OCI-M2 (cell line): ENCODE data around the gene NACC1.

ENCODE experiments used
- DNase-seq: peaks from one replicate; lab custom pipeline; 2025; ENCODE audit not compliant: unreplicated experiment; lab: John Stamatoyannopoulos, UW

NACC1 gene

GRCh38 chr19:13118424-13119193, 545 bp downstream of the NACC1 start:
- DNase-seq: no peak

DNA sequence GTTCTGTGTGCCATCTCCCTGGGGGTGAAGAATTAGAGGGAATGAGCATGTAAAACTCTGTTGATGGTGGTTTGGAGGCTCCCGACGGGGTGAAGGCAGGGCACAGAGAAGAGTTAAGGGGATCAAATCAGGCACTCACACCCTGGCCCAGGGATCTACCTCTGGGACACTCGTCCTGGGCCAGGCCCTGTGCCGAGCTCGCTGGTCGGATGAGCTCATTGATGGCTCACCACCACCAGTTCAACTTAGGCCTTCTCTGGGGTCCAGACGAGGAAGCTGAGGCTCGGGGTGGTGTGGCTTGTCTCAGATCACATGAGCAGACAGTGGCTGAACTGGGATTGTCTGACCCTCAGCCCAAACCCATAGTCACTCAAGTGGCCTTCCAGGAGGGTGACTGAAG, 1.6 kb downstream of the NACC1 start:
- DNase-seq: no peak

DNA sequence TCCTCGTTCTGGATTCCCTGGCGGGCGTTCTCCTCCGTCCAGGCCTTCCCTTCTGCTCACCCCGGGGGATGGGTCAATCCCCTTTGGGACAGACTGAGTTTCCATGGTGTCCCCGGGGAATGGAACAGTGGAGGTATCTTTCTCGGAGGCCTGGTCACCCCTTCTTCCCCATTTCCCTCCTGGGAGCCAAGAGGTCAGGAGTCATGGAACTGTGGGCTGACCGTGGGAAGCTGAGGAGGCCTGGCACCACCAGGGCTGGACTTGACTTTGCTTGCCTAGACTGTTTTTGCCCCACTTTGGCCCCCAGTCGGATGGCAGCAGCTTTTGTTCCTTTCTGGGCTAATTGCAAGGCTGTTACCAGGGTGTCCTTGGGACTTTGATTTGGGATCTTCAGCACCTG, 2.0 kb downstream of the NACC1 start:
- no peak for DNase-seq

GRCh38 chr19:13120817-13121216, 2.8 kb downstream of the NACC1 start:
- DNase-seq: no peak

DNA sequence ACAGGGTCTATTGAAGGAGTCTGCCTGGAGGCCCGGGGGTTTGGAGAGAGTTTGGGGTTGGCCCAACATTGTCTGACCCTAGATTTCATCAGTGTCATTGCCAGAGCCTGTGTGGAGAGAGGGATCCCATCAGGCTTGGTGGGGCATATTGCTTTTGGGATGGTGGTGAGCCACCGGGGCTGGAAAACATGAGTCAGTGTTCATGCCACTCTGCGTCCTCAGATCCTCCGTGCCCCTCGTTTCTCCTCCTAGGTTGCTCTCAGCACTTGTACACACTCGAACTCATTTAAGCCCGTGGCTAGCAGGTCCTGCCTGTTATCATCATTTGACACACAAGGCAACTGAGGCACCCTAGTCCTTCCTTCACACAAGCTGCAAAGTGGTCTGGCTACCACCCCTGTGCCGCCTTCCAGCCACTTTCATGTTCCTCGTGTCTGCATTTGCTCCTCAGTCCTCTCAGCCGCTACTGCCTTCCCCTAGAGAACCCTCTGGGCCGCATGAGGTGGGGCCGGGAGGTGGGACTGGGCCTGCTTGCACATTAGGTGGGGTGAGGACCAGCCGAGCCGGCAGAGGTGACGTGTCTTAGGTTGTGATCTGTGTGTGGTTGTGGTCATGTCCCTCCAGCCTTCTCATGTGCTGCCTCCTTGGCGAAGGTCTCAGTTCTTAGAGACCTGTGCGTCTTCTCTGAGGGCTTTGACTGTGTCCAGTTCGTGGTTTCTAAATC, 3.6 kb downstream of the NACC1 start:
- no peak for DNase-seq

GRCh38 chr19:13122275-13122878, 4.3 kb downstream of the NACC1 start:
- DNase-seq: no peak

DNA sequence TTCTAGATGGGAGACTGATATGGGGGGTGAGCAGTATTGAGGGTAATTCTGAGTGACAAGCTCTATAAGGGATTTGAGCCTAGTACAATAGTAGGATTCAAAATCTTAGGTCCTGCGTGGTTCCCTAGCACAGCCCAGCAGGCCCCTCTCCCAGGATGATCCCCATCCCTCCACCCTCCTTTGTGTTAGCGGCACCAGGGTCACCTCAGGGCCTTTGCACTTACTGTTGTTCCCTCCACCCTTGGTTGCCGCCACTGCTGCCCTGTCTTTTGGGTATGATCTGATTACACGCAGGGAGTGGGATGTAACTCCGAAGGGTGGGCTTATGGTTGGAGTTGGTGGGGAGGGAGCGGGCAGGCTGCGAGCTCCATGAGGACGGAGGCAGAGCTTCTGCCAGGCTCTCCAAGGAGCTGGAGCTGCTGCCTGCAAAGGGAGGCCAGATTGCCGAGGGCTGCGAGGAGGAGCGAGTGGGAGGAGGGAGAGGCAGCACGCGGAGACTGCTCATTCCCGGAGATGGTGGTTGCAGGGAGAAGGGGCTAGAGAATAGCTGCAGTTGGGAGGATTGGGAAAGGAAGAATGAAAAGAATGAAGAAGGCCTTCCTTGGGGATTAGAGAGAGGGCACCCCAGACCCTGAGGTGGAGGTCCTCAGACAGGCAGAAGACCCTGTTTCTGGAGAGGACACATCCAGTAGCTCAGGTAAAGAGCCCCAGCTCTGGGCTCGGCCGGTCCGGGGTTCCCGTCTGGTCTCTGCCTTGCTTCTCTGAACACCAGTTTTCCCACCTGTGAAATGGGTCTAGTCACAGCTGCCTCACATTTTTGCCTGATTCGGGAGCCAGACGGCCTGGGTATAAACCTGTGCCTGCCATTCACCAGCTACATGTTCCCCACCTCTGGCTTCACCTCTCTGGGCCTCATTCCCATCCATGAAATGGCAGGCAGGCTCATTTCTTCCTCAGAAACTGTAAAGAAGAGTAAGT, 5.2 kb downstream of the NACC1 start:
- DNase-seq: no peak

GRCh38 chr19:13127051-13127450, 9.0 kb downstream of the NACC1 start:
- no peak for DNase-seq

- no peak for DNase-seq
These were observed 9.9 kb downstream of the NACC1 start for GRCh38 chr19:13127811-13128575.

GRCh38 chr19:13128583-13128982, 10.5 kb downstream of the NACC1 start:
- no peak for DNase-seq

GRCh38 chr19:13129384-13129783, 11.3 kb downstream of the NACC1 start:
- no peak for DNase-seq

- DNase-seq: no peak
These were observed 12.9 kb downstream of the NACC1 start for GRCh38 chr19:13130886-13131490.

DNA sequence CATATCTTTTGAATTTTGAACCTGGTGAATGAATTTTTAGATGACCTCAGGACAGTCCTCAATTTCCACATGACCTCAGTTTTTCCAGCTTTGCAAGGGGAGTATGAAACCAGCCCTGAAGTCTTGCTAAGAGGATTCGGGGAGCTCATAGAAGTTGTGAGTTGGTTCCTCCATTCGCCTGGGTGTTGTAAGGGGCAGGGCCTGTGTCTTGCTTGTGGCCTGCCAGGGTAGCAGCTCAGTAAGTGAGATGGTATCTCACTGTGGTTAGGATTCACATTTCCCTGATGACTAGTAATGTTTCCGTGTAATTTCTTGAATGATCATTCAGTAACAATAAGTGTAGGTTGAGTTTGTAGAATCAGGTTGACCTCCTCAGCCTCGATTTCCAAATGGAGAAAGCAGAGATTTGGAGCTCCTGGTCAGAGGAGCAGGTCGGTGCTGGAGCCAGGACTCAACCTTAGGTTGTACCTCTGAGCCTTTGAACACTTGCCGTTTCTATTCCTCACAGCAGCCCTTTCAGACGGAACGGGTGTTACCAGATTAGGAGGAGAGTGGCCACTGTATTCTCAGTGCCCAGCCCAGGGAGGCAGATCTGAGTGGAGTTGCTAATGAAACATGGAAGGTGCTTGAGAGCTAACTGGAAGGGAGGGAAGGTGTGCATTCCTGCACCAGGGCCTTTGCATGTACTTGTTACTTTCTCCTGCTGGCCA, 14.6 kb downstream of the NACC1 start:
- DNase-seq: no peak

DNA sequence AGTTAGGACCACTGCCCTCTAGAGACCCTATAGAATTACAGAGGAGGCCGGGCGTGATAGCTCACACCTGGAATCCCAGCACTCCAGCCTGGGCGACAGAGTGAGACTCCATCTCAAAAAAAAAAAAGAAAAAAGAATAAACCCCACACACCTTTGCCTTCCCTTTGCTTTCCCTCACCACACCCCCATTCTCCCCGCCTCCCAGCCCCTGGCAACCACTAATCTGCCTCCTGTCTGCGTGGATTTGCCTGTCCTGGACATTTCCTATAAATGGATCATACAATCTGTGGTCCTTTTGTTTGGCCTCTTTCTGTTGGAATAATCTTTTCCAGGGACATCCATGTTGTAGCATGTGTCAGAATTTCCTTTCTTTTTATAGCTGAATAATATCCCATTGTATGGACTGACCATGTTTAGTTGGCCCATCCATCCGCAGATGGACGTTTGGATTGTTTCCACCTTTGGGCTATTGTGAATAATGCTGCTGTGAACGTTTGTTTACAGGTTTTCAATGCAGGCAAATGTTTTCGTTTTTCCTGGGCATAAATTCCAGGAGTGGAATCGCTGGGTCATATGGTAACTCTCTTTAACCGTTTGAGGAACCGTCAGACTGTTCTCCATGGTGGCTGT, 15.3 kb downstream of the NACC1 start:
- no peak for DNase-seq

DNA sequence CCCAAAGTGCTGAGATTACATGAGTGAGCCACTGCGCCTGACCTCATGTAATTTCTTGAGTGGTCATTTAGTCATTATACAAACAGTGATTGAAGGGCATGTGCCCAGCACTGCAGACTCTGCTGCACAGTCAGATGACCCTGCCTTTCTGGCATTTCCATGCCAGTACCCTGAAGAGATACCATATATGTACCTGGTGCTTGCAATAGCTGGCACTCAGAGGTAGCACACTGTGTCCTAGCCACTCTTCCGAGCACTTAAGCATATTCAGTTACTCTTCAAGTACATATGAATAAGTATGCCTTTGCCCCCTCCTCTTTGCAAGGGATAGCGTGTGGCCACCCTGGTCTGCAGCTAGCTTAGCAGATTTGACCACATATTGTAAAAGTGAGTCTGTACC, 16.6 kb downstream of the NACC1 start:
- DNase-seq: no peak

DNA sequence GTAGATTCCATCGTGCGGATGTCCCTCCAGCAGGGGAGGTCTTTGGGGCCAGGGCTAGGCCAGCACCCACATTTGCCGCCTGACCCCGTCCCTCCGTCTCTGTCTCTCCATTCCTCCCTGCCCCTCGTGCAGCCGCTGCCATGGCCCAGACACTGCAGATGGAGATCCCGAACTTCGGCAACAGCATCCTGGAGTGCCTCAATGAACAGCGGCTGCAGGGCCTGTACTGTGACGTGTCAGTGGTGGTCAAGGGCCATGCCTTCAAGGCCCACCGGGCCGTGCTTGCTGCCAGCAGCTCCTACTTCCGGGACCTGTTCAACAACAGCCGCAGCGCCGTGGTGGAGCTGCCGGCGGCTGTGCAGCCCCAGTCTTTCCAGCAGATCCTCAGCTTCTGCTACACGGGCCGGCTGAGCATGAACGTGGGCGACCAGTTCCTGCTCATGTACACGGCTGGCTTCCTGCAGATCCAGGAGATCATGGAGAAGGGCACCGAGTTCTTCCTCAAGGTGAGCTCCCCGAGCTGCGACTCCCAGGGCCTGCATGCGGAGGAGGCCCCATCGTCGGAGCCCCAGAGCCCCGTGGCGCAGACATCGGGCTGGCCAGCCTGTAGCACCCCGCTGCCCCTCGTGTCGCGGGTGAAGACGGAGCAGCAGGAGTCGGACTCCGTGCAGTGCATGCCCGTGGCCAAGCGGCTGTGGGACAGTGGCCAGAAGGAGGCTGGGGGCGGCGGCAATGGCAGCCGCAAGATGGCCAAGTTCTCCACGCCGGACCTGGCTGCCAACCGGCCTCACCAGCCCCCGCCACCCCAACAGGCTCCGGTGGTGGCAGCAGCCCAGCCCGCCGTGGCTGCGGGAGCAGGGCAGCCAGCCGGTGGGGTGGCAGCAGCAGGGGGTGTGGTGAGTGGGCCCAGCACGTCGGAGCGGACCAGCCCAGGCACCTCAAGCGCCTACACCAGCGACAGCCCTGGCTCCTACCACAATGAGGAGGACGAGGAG, 17.3 kb downstream of the NACC1 start:
- DNase-seq: no peak

- DNase-seq: no peak
These were observed 19.3 kb downstream of the NACC1 start for GRCh38 chr19:13137290-13137794.
